Measurements from ENCODE around the gene ASIC4. TPM values are rescaled to one million over a fixed set of nuclear protein-coding genes. Genes with fewer than 3 reads are reported as not detected.

The ASIC4 gene
- total and polyA plus RNA-seq, 2 of the 8 experiments (the other 6 are each of a cell fraction or from before 2014, with no cell fraction given), result 0.12 to 0.22 TPM

DNA sequence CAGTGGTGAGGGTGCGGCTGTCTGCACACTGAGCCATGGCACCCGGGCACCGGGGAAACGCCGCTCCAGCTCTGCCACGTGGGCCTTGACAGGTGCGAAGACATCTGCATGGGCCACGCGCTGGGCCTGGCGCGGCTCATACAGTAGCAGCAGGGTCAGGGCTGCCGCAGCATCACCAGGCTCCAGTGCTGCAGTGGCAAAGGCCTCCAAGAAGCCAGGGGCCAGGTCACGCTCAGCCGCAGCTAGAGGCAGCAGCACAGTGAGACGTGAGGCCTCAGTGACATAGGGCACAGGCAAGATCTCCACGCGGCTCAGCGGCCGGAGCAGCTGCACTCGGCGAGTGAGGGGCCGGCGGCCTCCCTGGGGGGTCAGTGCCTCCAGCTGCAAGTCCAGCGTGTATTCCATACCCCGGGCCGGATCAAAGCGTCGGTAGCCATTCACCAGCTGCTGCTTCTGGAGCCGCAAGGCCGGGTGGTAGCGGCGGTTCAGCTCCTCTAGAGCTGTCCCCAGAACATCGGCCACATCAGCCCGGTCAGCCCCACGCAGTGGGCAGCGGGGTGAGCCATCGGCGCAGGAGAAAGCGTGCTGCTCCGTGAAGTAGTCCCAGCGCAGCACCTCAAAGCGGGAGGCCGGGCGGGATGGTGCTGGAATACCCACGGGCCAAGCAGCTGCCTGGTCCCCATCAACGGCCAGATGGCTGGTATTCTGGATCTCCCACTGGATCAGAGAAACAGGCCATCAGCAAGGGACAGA is 25.8 kb downstream of the ASIC4 start:
- H3K56ac ChIP-seq (replicated peaks; ENCODE audit: insufficient read length, low read depth, low read length), result no peak overlapping the region
- H2BK12ac ChIP-seq (ENCODE audit: low read depth, low read length), result no peak overlapping the region
- H2BK20ac ChIP-seq (ENCODE audit: low read length), result no peak overlapping the region
- no peak overlapping the region for H3K14ac ChIP-seq (ENCODE audit: insufficient read length)
- peaks cover 5 to 28% (median 19%) of the 10 kb centered on the region in 4 experiments for H3K4me1 ChIP-seq (replicated peaks in 1 of 4; ENCODE audit: control insufficient read depth in 3 of 4, insufficient read depth in 4 of 4, low read length in 3 of 4)
- no peak overlapping the region for H3K18ac ChIP-seq (ENCODE audit: extremely low read depth, low read length)
- POLR2A ChIA-PET (ENCODE audit: partially characterized antibody), result interaction anchor here (1.3 to 5.4 kb wide), 6 partner anchors 12 to 57 kb away, joined by 3 to 23 read pairs (median 7); partner anchors contain the start of genes INHA, OBSL1 and STK11IP
- 93% methylated on average over 44 of the region's 46 CpGs; no CpG with 5 or more reads in 1 of the 2 experiments for WGBS, 2 experiments (ENCODE audit: extremely low coverage in 1 of 2, insufficient coverage in 1 of 2, insufficient read length in 1 of 2, insufficient replicate concordance in 2 of 2, low coverage in 1 of 2, low lambda C conversion rate in 2 of 2, missing lambda C conversion rate in 1 of 2)
- H4K5ac ChIP-seq (ENCODE audit: insufficient read length, low read depth, low read length), result no peak overlapping the region
- peaks cover 4 to 22% (median 12%) of the 10 kb centered on the region in 4 experiments; a peak in 6 of 8 replicates for H3K36me3 ChIP-seq (ENCODE audit: control insufficient read depth in 2 of 4, insufficient read depth in 4 of 4, low read length in 3 of 4)
- H4K8ac ChIP-seq (ENCODE audit: extremely low read depth, insufficient read depth, low read length), result no peak overlapping the region
- H2BK5ac ChIP-seq (ENCODE audit: low read depth, low read length), result no peak overlapping the region
- H4K91ac ChIP-seq (replicated peaks; ENCODE audit: insufficient read length, low read length), result no peak overlapping the region
- no peak for DNase-seq (ENCODE audit: low read depth in 1 of 2, low spot score in 2 of 2)
- H2AFZ ChIP-seq (ENCODE audit: low read length), result no peak overlapping the region
- H3K79me1 ChIP-seq (ENCODE audit: low read depth, low read length), result peaks cover 4% of the 10 kb centered on the region; the same call in 1 of the 2 replicates
- no peaks in the 10 kb centered on the region for H3K9me3 ChIP-seq (ENCODE audit: insufficient read depth in 2 of 2, low read depth in 1 of 2, low read length in 1 of 2)
- no peak overlapping the region for H3K4me3 ChIP-seq (ENCODE audit: extremely low read depth in 1 of 4, insufficient read depth in 2 of 4, low read depth in 3 of 4, low read length in 4 of 4)
- no peak overlapping the region for H3K4me2 ChIP-seq (ENCODE audit: insufficient read depth in 1 of 2, low read depth in 2 of 2, low read length in 2 of 2)
- H2BK15ac ChIP-seq (ENCODE audit: low read length), result no peak overlapping the region
- CTCF ChIA-PET (ENCODE audit: partially characterized antibody), result interaction anchor here (0.6 to 113.1 kb wide), 27 partner anchors 9 to 254 kb away, joined by 3 to 7248 read pairs (median 11); partner anchors contain the start of genes ASIC4, DES, GMPPA and INHA
- H3K27me3 ChIP-seq (replicated peaks in 1 of 4; ENCODE audit: control insufficient read depth in 3 of 4, extremely low read depth in 1 of 4, insufficient read depth in 3 of 4, low read length in 3 of 4), result peaks cover 0 to 3% (median 0%) of the 10 kb centered on the region in 4 experiments; a peak in 2 of 7 replicates
- no peak overlapping the region for H3K4ac ChIP-seq (replicated peaks; ENCODE audit: insufficient read length, low read depth, low read length)
- peaks cover 0 to 6% of the 10 kb centered on the region in 2 experiments; a peak in 1 of 4 replicates for H3K79me2 ChIP-seq (ENCODE audit: control insufficient read depth in 1 of 2, insufficient read depth in 2 of 2, low read length in 2 of 2)
- TF ChIP-seq TAF7 (optimal IDR thresholded peaks at IDR 0.05; ENCODE audit: borderline replicate concordance, low read depth, low read length) (no peak), POLR2AphosphoS5 (IDR thresholded peaks at IDR 0.05; ENCODE audit: low read depth, low read length) (no peak), POU5F1 (IDR thresholded peaks at IDR 0.05; ENCODE audit: low read depth, low read length) (no peak), GABPA (IDR thresholded peaks at IDR 0.05; ENCODE audit: borderline replicate concordance, insufficient read depth, low read length) (no peak), BCL11A (IDR thresholded peaks at IDR 0.05; ENCODE audit: low read depth in 2 of 2, low read length in 2 of 2) (no peak), FOSL1 (IDR thresholded peaks at IDR 0.05; ENCODE audit: insufficient read depth, low read depth, low read length) (no peak)
- no peak overlapping the region for H3K9ac ChIP-seq (replicated peaks in 1 of 4; ENCODE audit: extremely low read depth in 1 of 4, low read depth in 3 of 4, low read length in 3 of 4)
- H3K27ac ChIP-seq (ENCODE audit: low read depth, low read length), result no peak overlapping the region
- H3K23ac ChIP-seq (ENCODE audit: insufficient read length), result no peak overlapping the region
- no peak for FAIRE-seq
- H2BK120ac ChIP-seq (replicated peaks; ENCODE audit: low read depth, low read length), result no peak overlapping the region
- peaks cover 14% of the 10 kb centered on the region; the same call in 1 of the 2 replicates for H3K23me2 ChIP-seq (ENCODE audit: low read depth, low read length)
- peaks cover 11 to 15% of the 10 kb centered on the region in 2 experiments for H4K20me1 ChIP-seq (replicated peaks in 1 of 2; ENCODE audit: control insufficient read depth in 1 of 2, insufficient read depth in 2 of 2, low read length in 2 of 2)
- no peak overlapping the region for H2AK5ac ChIP-seq (ENCODE audit: low read depth, low read length)
